Fibroblast of the aortic adventitia (primary cell): ENCODE results near the gene MCUR1. TPM values are rescaled to one million over a fixed set of nuclear protein-coding genes. Genes with fewer than 3 reads are reported as not detected.

ENCODE experiments used
- DNase-seq: peaks from one replicate; pipeline ENCODE4 v3.0.0-alpha.2; 2010; ENCODE audit warnings: low read depth
- H3K4me3 ChIP-seq: 2 replicates; pipeline ENCODE4 v1.5.1; 2011; ENCODE audit warnings: low read depth, mild to moderate bottlenecking, control low read depth, low read length, moderate library complexity
- total RNA-seq: library from RNA; depleted of rRNA; stranded (reverse); fragments of >200 nt; gene quantifications from 2 replicates; pipeline ENCODE4 v1.2.3, GENCODE V29; 2012; ENCODE audit warnings: low replicate concordance
- TF ChIP-seq, protein P1 (sequence below): IDR thresholded peaks from 2 replicates; pipeline ENCODE4 v1.5.1; 2011; ENCODE audit warnings: mild to moderate bottlenecking, low read length, control low read depth, inconsistent platforms; ENCODE audit not compliant: insufficient read depth

The MCUR1 gene
- total RNA-seq, 1 donor: 12.9 TPM

GRCh38 chr6:13766201-13766634, 48.1 kb downstream of the MCUR1 start:
- DNase-seq: peak; percentile 63
- TF ChIP-seq, protein P1, sequence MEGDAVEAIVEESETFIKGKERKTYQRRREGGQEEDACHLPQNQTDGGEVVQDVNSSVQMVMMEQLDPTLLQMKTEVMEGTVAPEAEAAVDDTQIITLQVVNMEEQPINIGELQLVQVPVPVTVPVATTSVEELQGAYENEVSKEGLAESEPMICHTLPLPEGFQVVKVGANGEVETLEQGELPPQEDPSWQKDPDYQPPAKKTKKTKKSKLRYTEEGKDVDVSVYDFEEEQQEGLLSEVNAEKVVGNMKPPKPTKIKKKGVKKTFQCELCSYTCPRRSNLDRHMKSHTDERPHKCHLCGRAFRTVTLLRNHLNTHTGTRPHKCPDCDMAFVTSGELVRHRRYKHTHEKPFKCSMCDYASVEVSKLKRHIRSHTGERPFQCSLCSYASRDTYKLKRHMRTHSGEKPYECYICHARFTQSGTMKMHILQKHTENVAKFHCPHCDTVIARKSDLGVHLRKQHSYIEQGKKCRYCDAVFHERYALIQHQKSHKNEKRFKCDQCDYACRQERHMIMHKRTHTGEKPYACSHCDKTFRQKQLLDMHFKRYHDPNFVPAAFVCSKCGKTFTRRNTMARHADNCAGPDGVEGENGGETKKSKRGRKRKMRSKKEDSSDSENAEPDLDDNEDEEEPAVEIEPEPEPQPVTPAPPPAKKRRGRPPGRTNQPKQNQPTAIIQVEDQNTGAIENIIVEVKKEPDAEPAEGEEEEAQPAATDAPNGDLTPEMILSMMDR: no peak
- H3K4me3 ChIP-seq: no peak overlapping the region

GRCh38 chr6:13765570-13765969, 48.8 kb downstream of the MCUR1 start:
- peak; percentile 16 for DNase-seq
- TF ChIP-seq, protein P1: no peak
- no peak overlapping the region for H3K4me3 ChIP-seq

- no peak overlapping the region for H3K4me3 ChIP-seq
- TF ChIP-seq, protein P1: no peak
- DNase-seq: no peak
Observed at GRCh38 chr6:13764996-13765395, 49.4 kb downstream of the MCUR1 start.

DNA sequence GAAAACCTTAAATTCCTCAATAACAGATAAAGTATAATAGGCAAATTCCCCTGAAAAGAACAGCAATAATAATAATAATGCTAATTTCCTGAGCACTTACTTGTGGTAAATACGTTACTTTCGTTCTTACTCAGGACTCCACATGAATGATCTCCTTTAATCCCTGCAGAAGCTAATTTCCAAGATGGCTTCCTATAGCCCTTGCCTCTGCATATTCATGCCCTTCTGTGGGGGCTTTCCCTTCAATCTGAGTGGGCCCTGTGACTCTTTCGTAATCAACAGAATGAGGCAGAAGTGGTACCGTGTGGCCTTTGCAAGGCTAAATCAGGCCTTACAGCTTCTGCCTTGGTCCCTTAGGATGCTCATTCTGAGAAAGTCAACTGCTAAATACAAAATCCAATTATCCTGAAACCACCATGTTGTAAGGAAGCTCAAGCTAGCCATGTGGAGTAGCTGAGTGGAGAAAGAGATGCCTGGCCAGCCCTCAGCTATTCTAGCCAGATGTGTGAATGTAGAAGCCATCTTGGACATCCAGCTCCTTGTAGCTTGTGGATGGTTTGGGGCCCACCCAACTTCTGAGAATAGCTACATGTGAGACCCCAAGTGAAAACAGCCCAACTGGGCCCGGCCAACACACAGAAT, 50.5 kb downstream of the MCUR1 start:
- DNase-seq: no peak
- TF ChIP-seq, protein P1: no peak

DNA sequence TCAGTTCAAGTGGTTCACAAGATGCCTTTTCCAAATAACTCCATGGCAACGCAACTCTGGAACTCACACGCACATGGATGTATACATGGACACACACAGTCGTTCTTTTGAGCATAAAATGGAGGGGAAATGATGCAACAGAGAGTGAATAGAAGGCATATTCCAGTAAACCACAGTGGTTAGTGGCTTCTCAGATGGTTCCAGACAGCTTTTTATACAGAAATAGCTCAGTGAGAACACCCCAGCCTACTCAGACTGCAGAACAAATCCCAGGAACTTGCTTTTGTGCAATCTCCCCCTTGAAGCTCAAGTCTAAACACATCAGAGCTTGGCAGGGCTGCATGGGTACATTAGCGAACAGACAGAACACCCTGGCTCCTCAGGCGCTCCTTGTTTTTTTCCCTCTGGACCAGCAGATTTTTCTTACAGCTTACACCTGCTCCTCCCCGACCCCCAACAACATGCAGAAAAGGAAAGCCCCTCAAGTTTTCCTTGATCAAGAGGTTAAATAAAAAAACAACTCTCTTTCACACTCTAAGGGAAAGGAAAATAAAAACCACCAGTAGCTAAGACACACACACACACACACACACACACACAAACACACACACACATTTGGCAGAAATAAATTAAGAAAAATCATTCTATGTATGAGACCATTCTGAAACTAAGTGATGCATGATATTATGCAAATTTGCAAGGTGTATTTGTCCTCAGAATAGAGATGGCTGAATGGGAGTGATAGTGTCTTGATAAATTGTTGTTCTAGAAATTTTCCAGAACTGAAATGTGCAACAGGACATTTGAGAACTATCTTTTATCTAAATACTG, 51.5 kb downstream of the MCUR1 start:
- peak; percentile 96 for DNase-seq
- H3K4me3 ChIP-seq: no peak overlapping the region
- TF ChIP-seq, protein P1: no peak

More for the DNA sequence above, 50.5 kb downstream of the MCUR1 start:
- H3K4me3 ChIP-seq: no peak overlapping the region

- H3K4me3 ChIP-seq: peak overlapping the region; percentile 22
- peak; percentile 82 for DNase-seq
- TF ChIP-seq, protein P1: no peak
Observed at GRCh38 chr6:13761361-13762036, 52.9 kb downstream of the MCUR1 start.
